HG03354 (cell line): Measurements from ENCODE around the gene TMEM41A.

Source experiments
- ATAC-seq: cut with Tn5 transposase; IDR thresholded peaks from one replicate; pipeline ENCODE4 v1.9.1; 2021; ENCODE audit warnings: mild to moderate bottlenecking; ENCODE audit not compliant: unreplicated experiment, poor library complexity, severe bottlenecking

The TMEM41A gene

GRCh38 chr3:185498503-185499396, at the start of gene TMEM41A:
Gene TMEM41A (minus strand): TSS chr3:185499035. CDS start chr3:185498961, 74 bp downstream.
- ATAC-seq = peak; percentile 97

- no peak for ATAC-seq
Observed at GRCh38 chr3:185540695-185541094, 41.9 kb upstream of the TMEM41A start.

GRCh38 chr3:185539934-185540333, 41.1 kb upstream of the TMEM41A start:
- no peak for ATAC-seq

GRCh38 chr3:185537369-185537970, 38.6 kb upstream of the TMEM41A start:
- peak; percentile 99 for ATAC-seq

- no peak for ATAC-seq
Observed at GRCh38 chr3:185534511-185534910, 35.7 kb upstream of the TMEM41A start.

GRCh38 chr3:185532901-185533300, 34.1 kb upstream of the TMEM41A start:
- no peak for ATAC-seq

GRCh38 chr3:185530856-185531255, 32.0 kb upstream of the TMEM41A start:
- no peak for ATAC-seq

GRCh38 chr3:185528532-185528931, 29.7 kb upstream of the TMEM41A start:
- no peak for ATAC-seq

GRCh38 chr3:185527364-185527763, 28.5 kb upstream of the TMEM41A start:
- no peak for ATAC-seq

GRCh38 chr3:185526349-185526951, 27.6 kb upstream of the TMEM41A start:
- no peak for ATAC-seq

GRCh38 chr3:185521349-185522138, 22.7 kb upstream of the TMEM41A start:
- no peak for ATAC-seq

- ATAC-seq = no peak
Observed at GRCh38 chr3:185519021-185519420, 20.2 kb upstream of the TMEM41A start.

GRCh38 chr3:185517387-185518130, 18.7 kb upstream of the TMEM41A start:
- ATAC-seq = no peak

GRCh38 chr3:185511711-185512110, 12.9 kb upstream of the TMEM41A start:
- ATAC-seq = no peak

GRCh38 chr3:185508335-185508991, 9.6 kb upstream of the TMEM41A start:
- no peak for ATAC-seq

GRCh38 chr3:185507883-185508282, 9.0 kb upstream of the TMEM41A start:
- ATAC-seq = no peak

- ATAC-seq = no peak
Observed at GRCh38 chr3:185504636-185505035, 5.8 kb upstream of the TMEM41A start.

GRCh38 chr3:185503521-185503920, 4.7 kb upstream of the TMEM41A start:
- ATAC-seq = no peak

- no peak for ATAC-seq
Observed at GRCh38 chr3:185502987-185503386, 4.2 kb upstream of the TMEM41A start.
